ENCODE data around the gene USP4.

USP4 gene

GRCh38 chr3:49257187-49257586 lies 82.7 kb downstream of the USP4 start:
- Histone ChIP-seq H3K9me3 (ENCODE audit: severe bottlenecking) (no peaks in the 10 kb centered on the region), H3K36me3 (ENCODE audit: low read depth) (no peaks in the 10 kb centered on the region), H3K27ac (ENCODE audit: poor library complexity, severe bottlenecking) (no peak overlapping the region), H3K4me3 (ENCODE audit: severe bottlenecking) (no peak overlapping the region), H3K4me1 (ENCODE audit: insufficient read depth, poor library complexity, severe bottlenecking) (no peaks in the 10 kb centered on the region), H3K27me3 (ENCODE audit: insufficient read depth, poor library complexity, severe bottlenecking) (no peaks in the 10 kb centered on the region)
- ATAC-seq (ENCODE audit: low read depth) (no peak), DNase-seq (ENCODE audit: low spot score) (no peak)
- no peak for TF ChIP-seq CTCF (IDR thresholded peaks at IDR 0.05; ENCODE audit: poor library complexity, severe bottlenecking)

GRCh38 chr3:49255718-49256511 lies 83.9 kb downstream of the USP4 start:
- TF ChIP-seq CTCF (IDR thresholded peaks at IDR 0.05; ENCODE audit: poor library complexity, severe bottlenecking): no peak
- no peak for DNase-seq (ENCODE audit: low spot score)
- no peak overlapping the region for H3K4me3 ChIP-seq (ENCODE audit: severe bottlenecking)
- no peaks in the 10 kb centered on the region for H3K9me3 ChIP-seq (ENCODE audit: severe bottlenecking)
- H3K36me3 ChIP-seq (ENCODE audit: low read depth): no peaks in the 10 kb centered on the region
- no peaks in the 10 kb centered on the region for H3K27me3 ChIP-seq (ENCODE audit: insufficient read depth, poor library complexity, severe bottlenecking)
- H3K4me1 ChIP-seq (ENCODE audit: insufficient read depth, poor library complexity, severe bottlenecking): no peaks in the 10 kb centered on the region
- no peak for ATAC-seq (ENCODE audit: low read depth)
- H3K27ac ChIP-seq (ENCODE audit: poor library complexity, severe bottlenecking): no peak overlapping the region

- ATAC-seq (ENCODE audit: low read depth): no peak; the same call in 2 of the 3 replicates
- H3K4me3 ChIP-seq (ENCODE audit: severe bottlenecking): no peak overlapping the region
- no peak overlapping the region for H3K27ac ChIP-seq (ENCODE audit: poor library complexity, severe bottlenecking)
- H3K9me3 ChIP-seq (ENCODE audit: severe bottlenecking): no peaks in the 10 kb centered on the region
- H3K4me1 ChIP-seq (ENCODE audit: insufficient read depth, poor library complexity, severe bottlenecking): no peaks in the 10 kb centered on the region
- H3K27me3 ChIP-seq (ENCODE audit: insufficient read depth, poor library complexity, severe bottlenecking): no peaks in the 10 kb centered on the region
- H3K36me3 ChIP-seq (ENCODE audit: low read depth): no peaks in the 10 kb centered on the region
- no peak for TF ChIP-seq CTCF (IDR thresholded peaks at IDR 0.05; ENCODE audit: poor library complexity, severe bottlenecking)
- DNase-seq (ENCODE audit: low spot score): no peak
These were observed 84.7 kb downstream of the USP4 start for GRCh38 chr3:49255112-49255511.

- DNase-seq (ENCODE audit: low spot score) (no peak), ATAC-seq (ENCODE audit: low read depth) (no peak)
- no peaks in the 10 kb centered on the region for H3K36me3 ChIP-seq (ENCODE audit: low read depth)
- H3K27me3 ChIP-seq (ENCODE audit: insufficient read depth, poor library complexity, severe bottlenecking): no peaks in the 10 kb centered on the region
- no peak for TF ChIP-seq CTCF (IDR thresholded peaks at IDR 0.05; ENCODE audit: poor library complexity, severe bottlenecking)
- no peak overlapping the region for H3K27ac ChIP-seq (ENCODE audit: poor library complexity, severe bottlenecking)
- no peak overlapping the region for H3K4me3 ChIP-seq (ENCODE audit: severe bottlenecking)
- no peaks in the 10 kb centered on the region for H3K9me3 ChIP-seq (ENCODE audit: severe bottlenecking)
- no peaks in the 10 kb centered on the region for H3K4me1 ChIP-seq (ENCODE audit: insufficient read depth, poor library complexity, severe bottlenecking)
These were observed 86.3 kb downstream of the USP4 start for GRCh38 chr3:49253512-49253911.

GRCh38 chr3:49248840-49249227 lies 91.0 kb downstream of the USP4 start:
- no peak overlapping the region for H3K27ac ChIP-seq (ENCODE audit: poor library complexity, severe bottlenecking)
- ATAC-seq (ENCODE audit: low read depth) (no peak), DNase-seq (ENCODE audit: low spot score) (no peak)
- no peaks in the 10 kb centered on the region for H3K9me3 ChIP-seq (ENCODE audit: severe bottlenecking)
- H3K36me3 ChIP-seq (ENCODE audit: low read depth): no peaks in the 10 kb centered on the region
- TF ChIP-seq CTCF (IDR thresholded peaks at IDR 0.05; ENCODE audit: poor library complexity, severe bottlenecking): no peak
- H3K27me3 ChIP-seq (ENCODE audit: insufficient read depth, poor library complexity, severe bottlenecking): no peaks in the 10 kb centered on the region
- H3K4me1 ChIP-seq (ENCODE audit: insufficient read depth, poor library complexity, severe bottlenecking): peaks cover 10% of the 10 kb centered on the region
- H3K4me3 ChIP-seq (ENCODE audit: severe bottlenecking): no peak overlapping the region

Measured in RWPE2 (cell line).